Colonic mucosa (tissue), 4 donors: ENCODE results near the gene IGSF23. TPM values are rescaled to one million over a fixed set of nuclear protein-coding genes. Genes with fewer than 3 reads are reported as not detected.
A peak's percentile ranks its signal among the peaks of the same experiment; 100 is the strongest.

Experiments used
- DNase-seq: peaks from one replicate; pipeline ENCODE4 v3.0.0-alpha.2; 2020
- H3K27ac ChIP-seq: fragments of 200-600 bp; one replicate; pipeline ENCODE4 v1.8.0; 2021
- H3K27me3 ChIP-seq: fragments of 200-600 bp; one replicate; pipeline ENCODE4 v1.8.0; 2021
- H3K36me3 ChIP-seq: fragments of 200-600 bp; one replicate; pipeline ENCODE4 v1.8.0; 2021
- H3K4me1 ChIP-seq: fragments of 200-600 bp; one replicate; pipeline ENCODE4 v1.8.0; 2021; ENCODE audit warnings: mild to moderate bottlenecking
- H3K4me3 ChIP-seq: fragments of 200-600 bp; one replicate; pipeline ENCODE4 v1.8.0; 2021
- H3K9ac ChIP-seq, 2 donors: one replicate each; pipeline ENCODE4 v1.7.0; 2013; ENCODE audit warnings: control low read depth in 2 of 2, low read depth in 2 of 2, low read length in 2 of 2
- H3K9me3 ChIP-seq: fragments of 200-600 bp; one replicate; pipeline ENCODE4 v1.8.0; 2021
- CTCF ChIP-seq: fragments of 200-600 bp; IDR thresholded peaks from one replicate; pipeline ENCODE4 v1.8.0; 2022; ENCODE audit warnings: antibody characterized with exemption, mild to moderate bottlenecking
- intact Hi-C: fragments of 100-400 bp; cut with DNase I; formaldehyde crosslinking; loops from one replicate; pipeline ENCODE4 v1.14.1; 2022
- total RNA-seq, 2 donors: library from RNA; stranded (reverse); fragmentation: NEBNext Ultra II Directional in 1 of 2; extraction: Animal tissue kit (Norgen Biotek cat#: 25700) in 1 of 2; gene quantifications; one replicate each; pipeline ENCODE4 v1.2.1, GENCODE V29; 2021
- donor health status: healthy.
- donor health status: DM: no; HTN: no; CAD: no.
- donor health status: DM: no; HTN: no; CAD: no.

Gene IGSF23
- not detected for total RNA-seq

- Histone ChIP-seq H3K36me3 (no peaks in the 10 kb centered on the region), H3K4me3 (no peak within 1 kb of the TSS), H3K27me3 (no peaks in the 10 kb centered on the region), H3K27ac (no peak within 1 kb of the TSS), H3K4me1 (peaks cover 2% of the 10 kb centered on the region), H3K9me3 (no peaks in the 10 kb centered on the region), H3K9ac (no peak within 1 kb of the TSS)
- intact Hi-C loops: no loop called here
- peak; percentile 69 for DNase-seq
- TF ChIP-seq CTCF: no peak
Measured at GRCh38 chr19:44613295-44614178, at the start of gene IGSF23. Gene IGSF23 (plus strand): TSS chr19:44613563. CDS start chr19:44613646, 83 bp downstream.

GRCh38 chr19:44566984-44567383 lies 46.4 kb upstream of the IGSF23 start:
- no peaks in the 10 kb centered on the region for H3K36me3 ChIP-seq
- no peak overlapping the region for H3K4me3 ChIP-seq
- H3K27ac ChIP-seq: no peak overlapping the region
- intact Hi-C loops: no loop called here
- H3K9ac ChIP-seq: no peak overlapping the region
- H3K4me1 ChIP-seq: no peaks in the 10 kb centered on the region
- H3K9me3 ChIP-seq: no peaks in the 10 kb centered on the region
- DNase-seq: no peak
- H3K27me3 ChIP-seq: no peaks in the 10 kb centered on the region
- TF ChIP-seq CTCF: no peak

- no peak for DNase-seq
- intact Hi-C loops: no loop called here
- TF ChIP-seq CTCF: no peak
- no peaks in the 10 kb centered on the region for H3K9me3 ChIP-seq
- no peak overlapping the region for H3K27ac ChIP-seq
- H3K4me1 ChIP-seq: no peaks in the 10 kb centered on the region
- no peak overlapping the region for H3K4me3 ChIP-seq
- no peaks in the 10 kb centered on the region for H3K27me3 ChIP-seq
- H3K36me3 ChIP-seq: no peaks in the 10 kb centered on the region
- H3K9ac ChIP-seq: no peak overlapping the region
Measured at GRCh38 chr19:44567745-44568144, 45.6 kb upstream of the IGSF23 start.

- Histone ChIP-seq H3K27me3 (no peaks in the 10 kb centered on the region), H3K9me3 (no peaks in the 10 kb centered on the region), H3K4me3 (no peak overlapping the region), H3K27ac (no peak overlapping the region), H3K4me1 (no peaks in the 10 kb centered on the region), H3K9ac (no peak overlapping the region), H3K36me3 (no peaks in the 10 kb centered on the region)
- TF ChIP-seq CTCF: no peak
- DNase-seq: no peak
- intact Hi-C loops: loop anchor here (5.0 to 10.0 kb wide), 2 partner anchors 87 to 204 kb away; partner anchors contain the start of gene CBLC
Measured at GRCh38 chr19:44570603-44570983, 42.8 kb upstream of the IGSF23 start.

GRCh38 chr19:44570984-44571684 lies 42.2 kb upstream of the IGSF23 start:
- Histone ChIP-seq H3K4me3 (no peak overlapping the region), H3K27ac (no peak overlapping the region), H3K9ac (no peak overlapping the region), H3K27me3 (no peaks in the 10 kb centered on the region), H3K9me3 (no peaks in the 10 kb centered on the region), H3K4me1 (no peaks in the 10 kb centered on the region), H3K36me3 (no peaks in the 10 kb centered on the region)
- DNase-seq: peak; percentile 86
- peak; percentile 80 for TF ChIP-seq CTCF
- intact Hi-C loops: loop anchor here (5.0 to 10.0 kb wide), 2 partner anchors 86 to 204 kb away; partner anchors contain the start of gene CBLC
